ENCODE data around the gene P2RY4. TPM values are rescaled to one million over a fixed set of nuclear protein-coding genes. Genes with fewer than 3 reads are reported as not detected.

P2RY4 gene
- total and polyA plus RNA-seq, 2 of the 13 experiments (the other 11 are each of a cell fraction or from before 2014, with no cell fraction given) = 0.07 to 0.49 TPM

GRCh38 chrX:70289793-70290770 is 30.1 kb upstream of the P2RY4 start, which contains the start of the genes KIF4A and PDZD11 (continued):
- TF ChIP-seq ZBTB40 (IDR thresholded peaks at IDR 0.05) = no peak
- TF ChIP-seq ZBTB40 (CRISPR knock-in tag; IDR thresholded peaks at IDR 0.05) = 0 out of 2 replicates have a peak, but pooled peaks have one; percentile 22
- peak; percentile 45; the same call in 1 of the 2 replicates for TF ChIP-seq ZMYM4 (CRISPR knock-in tag; IDR thresholded peaks at IDR 0.05)
- TF ChIP-seq, protein P1, sequence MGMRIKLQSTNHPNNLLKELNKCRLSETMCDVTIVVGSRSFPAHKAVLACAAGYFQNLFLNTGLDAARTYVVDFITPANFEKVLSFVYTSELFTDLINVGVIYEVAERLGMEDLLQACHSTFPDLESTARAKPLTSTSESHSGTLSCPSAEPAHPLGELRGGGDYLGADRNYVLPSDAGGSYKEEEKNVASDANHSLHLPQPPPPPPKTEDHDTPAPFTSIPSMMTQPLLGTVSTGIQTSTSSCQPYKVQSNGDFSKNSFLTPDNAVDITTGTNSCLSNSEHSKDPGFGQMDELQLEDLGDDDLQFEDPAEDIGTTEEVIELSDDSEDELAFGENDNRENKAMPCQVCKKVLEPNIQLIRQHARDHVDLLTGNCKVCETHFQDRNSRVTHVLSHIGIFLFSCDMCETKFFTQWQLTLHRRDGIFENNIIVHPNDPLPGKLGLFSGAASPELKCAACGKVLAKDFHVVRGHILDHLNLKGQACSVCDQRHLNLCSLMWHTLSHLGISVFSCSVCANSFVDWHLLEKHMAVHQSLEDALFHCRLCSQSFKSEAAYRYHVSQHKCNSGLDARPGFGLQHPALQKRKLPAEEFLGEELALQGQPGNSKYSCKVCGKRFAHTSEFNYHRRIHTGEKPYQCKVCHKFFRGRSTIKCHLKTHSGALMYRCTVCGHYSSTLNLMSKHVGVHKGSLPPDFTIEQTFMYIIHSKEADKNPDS (CRISPR knock-in tag; IDR thresholded peaks at IDR 0.05) = no peak
- no peak for TF ChIP-seq ZNF598 (CRISPR knock-in tag; IDR thresholded peaks at IDR 0.05; ENCODE audit: borderline replicate concordance)
- no peak for TF ChIP-seq ZNF33A (CRISPR knock-in tag; IDR thresholded peaks at IDR 0.05; ENCODE audit: borderline replicate concordance)
- TF ChIP-seq ZNF235 (CRISPR knock-in tag; IDR thresholded peaks at IDR 0.05; ENCODE audit: borderline replicate concordance) = no peak
- no peak for TF ChIP-seq SSRP1 (CRISPR knock-in tag; IDR thresholded peaks at IDR 0.05)
- no peak for TF ChIP-seq TCF7L2 (IDR thresholded peaks at IDR 0.05; ENCODE audit: low read depth, low read length)
- peak; percentile 95 for TF ChIP-seq SAP130 (CRISPR knock-in tag; IDR thresholded peaks at IDR 0.05; ENCODE audit: low read depth)
- TF ChIP-seq MBD4 (IDR thresholded peaks at IDR 0.05; ENCODE audit: borderline replicate concordance, low read length) = no peak
- no peak for TF ChIP-seq NONO (IDR thresholded peaks at IDR 0.05)
- 0 out of 2 replicates have a peak, but pooled peaks have one; percentile 42 for TF ChIP-seq NONO (CRISPR knock-in tag; conservative IDR thresholded peaks at IDR 0.05)
- no peak for TF ChIP-seq SP140L (CRISPR knock-in tag; IDR thresholded peaks at IDR 0.05; ENCODE audit: borderline replicate concordance)
- TF ChIP-seq ZNF788 (CRISPR knock-in tag; IDR thresholded peaks at IDR 0.05; ENCODE audit: borderline replicate concordance) = no peak
- TF ChIP-seq ZEB1 (IDR thresholded peaks at IDR 0.05; ENCODE audit: insufficient replicate concordance, low read depth) = no peak
- TF ChIP-seq KLF12 (CRISPR knock-in tag; IDR thresholded peaks at IDR 0.05; ENCODE audit: borderline replicate concordance) = no peak
- no peak for TF ChIP-seq ZSCAN9 (CRISPR knock-in tag; IDR thresholded peaks at IDR 0.05; ENCODE audit: borderline replicate concordance)
- no peak for TF ChIP-seq NR1H2 (CRISPR knock-in tag; IDR thresholded peaks at IDR 0.05; ENCODE audit: borderline replicate concordance, low read depth)

Data from HepG2 (cell line).